SH-SY5Y (cell line): Measurements from ENCODE around the gene STRA6.

Experiments used
- GATA2 ChIP-seq: IDR thresholded peaks from 2 replicates; pipeline ENCODE4 v1.6.1; 2011; ENCODE audit warnings: mild to moderate bottlenecking, low read depth, low read length
- GATA3 ChIP-seq: IDR thresholded peaks from 2 replicates; pipeline ENCODE4 v1.6.1; 2011; ENCODE audit warnings: low read depth, mild to moderate bottlenecking, low read length, moderate library complexity

DNA sequence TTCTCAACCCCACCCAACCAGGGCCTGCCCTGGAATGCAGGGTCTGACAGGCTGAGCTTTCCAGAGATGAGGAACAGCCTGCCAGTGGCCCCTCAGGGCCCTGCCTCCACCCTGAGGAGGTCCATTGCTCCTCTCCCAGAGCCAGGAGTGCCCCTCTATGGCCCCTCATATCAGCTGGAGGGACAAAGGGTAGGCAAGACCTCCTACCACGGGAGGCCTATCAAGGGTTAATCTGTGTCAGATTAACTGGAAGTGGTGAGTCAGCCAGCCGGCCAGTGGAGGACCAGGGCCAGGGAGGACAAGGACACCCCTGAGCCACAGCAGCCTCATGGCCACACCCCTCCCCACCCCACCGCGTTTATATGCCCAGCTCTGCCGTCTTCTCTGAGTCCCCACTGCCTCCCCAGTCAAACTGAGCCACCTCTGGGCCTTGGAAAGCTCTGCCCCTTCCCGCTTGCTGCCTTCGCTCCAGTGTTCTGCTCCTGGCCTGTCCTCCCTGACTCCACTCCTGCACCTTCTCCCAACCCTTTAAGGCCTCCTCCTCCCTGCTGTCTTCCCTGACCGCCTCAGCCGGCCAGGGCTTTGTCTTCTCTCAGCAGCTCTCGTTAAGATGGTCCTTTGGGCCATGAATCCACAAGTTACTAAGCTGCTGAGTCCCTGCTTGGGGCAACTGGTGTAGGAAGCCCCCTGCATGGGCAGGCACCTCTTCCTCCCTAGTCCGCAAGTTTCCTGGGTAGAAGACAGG is 40.0 kb upstream of the STRA6 start:
- TF ChIP-seq GATA2 (no peak), GATA3 (no peak)
